GOT3 (cell line): ENCODE results near the gene KANSL1L.

Experiments
- DNase-seq: peaks from one replicate; lab custom pipeline; 2025; ENCODE audit warnings: mixed read lengths; lab: John Stamatoyannopoulos, UW

KANSL1L gene

GRCh38 chr2:210063306-210063705 lies 107.9 kb downstream of the KANSL1L start:
- DNase-seq, result no peak

- no peak for DNase-seq
Measured at GRCh38 chr2:210055825-210056224, 115.4 kb downstream of the KANSL1L start.

- no peak for DNase-seq
Measured at GRCh38 chr2:210054696-210055095, 116.5 kb downstream of the KANSL1L start.

- DNase-seq, result no peak
Measured at GRCh38 chr2:210050885-210051284, 120.3 kb downstream of the KANSL1L start.

- no peak for DNase-seq
Measured at GRCh38 chr2:210049831-210050230, 121.4 kb downstream of the KANSL1L start.

GRCh38 chr2:210046851-210047500 lies 124.2 kb downstream of the KANSL1L start:
- no peak for DNase-seq

GRCh38 chr2:210038078-210038477 lies 133.1 kb downstream of the KANSL1L start:
- DNase-seq, result no peak

GRCh38 chr2:210035679-210036078 lies 135.5 kb downstream of the KANSL1L start:
- no peak for DNase-seq

GRCh38 chr2:210034087-210034683 lies 137.0 kb downstream of the KANSL1L start:
- DNase-seq, result no peak

- no peak for DNase-seq
Measured at GRCh38 chr2:210028178-210028577, 143.0 kb downstream of the KANSL1L start.

GRCh38 chr2:210027608-210028007 lies 143.6 kb downstream of the KANSL1L start:
- DNase-seq, result no peak

GRCh38 chr2:210022824-210023223 lies 148.4 kb downstream of the KANSL1L start:
- DNase-seq, result no peak

GRCh38 chr2:210020138-210020537 lies 151.1 kb downstream of the KANSL1L start:
- no peak for DNase-seq

- no peak for DNase-seq
Measured at GRCh38 chr2:210009896-210010295, 161.3 kb downstream of the KANSL1L start.

GRCh38 chr2:210009126-210009525 lies 162.1 kb downstream of the KANSL1L start:
- DNase-seq, result no peak

- DNase-seq, result no peak
Measured at GRCh38 chr2:210007895-210008294, 163.3 kb downstream of the KANSL1L start.

GRCh38 chr2:210004881-210005280 lies 166.3 kb downstream of the KANSL1L start:
- DNase-seq, result no peak

- no peak for DNase-seq
Measured at GRCh38 chr2:210003359-210003758, 167.8 kb downstream of the KANSL1L start.

- DNase-seq, result peak; percentile 75
Measured at GRCh38 chr2:210002158-210003157, 168.8 kb downstream of the KANSL1L start, which contains the start of gene RPE. TSS of gene RPE (plus strand) at chr2:210002638. CDS start at chr2:210002662, 24 bp downstream.

- DNase-seq, result no peak
Measured at GRCh38 chr2:210000464-210001324, 170.5 kb downstream of the KANSL1L start.

GRCh38 chr2:209998596-209998995 lies 172.6 kb downstream of the KANSL1L start:
- DNase-seq, result no peak

- no peak for DNase-seq
Measured at GRCh38 chr2:209993968-209994367, 177.2 kb downstream of the KANSL1L start.
